Camera-type eye (tissue), 1 donor: ENCODE data around the gene KRTAP1-5. TPM values are rescaled to one million over a fixed set of nuclear protein-coding genes. Genes with fewer than 3 reads are reported as not detected.

ENCODE experiments used
- total RNA-seq: library from RNA; depleted of rRNA; stranded (reverse); fragments of >200 nt; gene quantifications from one replicate; pipeline ENCODE4 v1.2.3, GENCODE V29; 2014

KRTAP1-5 gene
- not detected for total RNA-seq

GRCh38 chr17:41026715-41027471 lies at the start of gene KRTAP1-5:
TSS of gene KRTAP1-5 (minus strand) at chr17:41027208. CDS start at chr17:41027155, 53 bp downstream.

GRCh38 chr17:41065829-41066624 lies 39.0 kb upstream of the KRTAP1-5 start, which contains the start of gene KRTAP2-4:
TSS of gene KRTAP2-4 (minus strand) at chr17:41065879. CDS start at chr17:41065845, 34 bp downstream.

GRCh38 chr17:41060052-41060604 lies 33.1 kb upstream of the KRTAP1-5 start, which contains the start of gene KRTAP2-3:
TSS of gene KRTAP2-3 (minus strand) at chr17:41060114. CDS start at chr17:41060050, 64 bp downstream.

GRCh38 chr17:41055130-41055529 lies 28.1 kb upstream of the KRTAP1-5 start, which contains the start of gene KRTAP2-2:
TSS of gene KRTAP2-2 (minus strand) at chr17:41055230. CDS start at chr17:41055211, 19 bp downstream.

GRCh38 chr17:41046735-41047465 lies 19.9 kb upstream of the KRTAP1-5 start, which contains the start of gene KRTAP2-1:
TSS of gene KRTAP2-1 (minus strand) at chr17:41047316. CDS start at chr17:41047267, 49 bp downstream.

GRCh38 chr17:41040783-41041571 lies 14.0 kb upstream of the KRTAP1-5 start, which contains the start of gene KRTAP1-1:
TSS of gene KRTAP1-1 (minus strand) at chr17:41041450. CDS start at chr17:41041397, 53 bp downstream.

GRCh38 chr17:41034346-41034935 lies 7.4 kb upstream of the KRTAP1-5 start, which contains the start of gene KRTAP1-3:
TSS of gene KRTAP1-3 (minus strand) at chr17:41034874. CDS start at chr17:41034821, 53 bp downstream.

GRCh38 chr17:41029633-41030245 lies 2.7 kb upstream of the KRTAP1-5 start, which contains the start of gene KRTAP1-4:
TSS of gene KRTAP1-4 (minus strand) at chr17:41030195. CDS start at chr17:41030078, 117 bp downstream.

GRCh38 chr17:41008811-41009210 lies 18.2 kb downstream of the KRTAP1-5 start, which contains the start of gene KRTAP3-1:
TSS of gene KRTAP3-1 (minus strand) at chr17:41009128. CDS start at chr17:41009074, 54 bp downstream.

GRCh38 chr17:40999563-40999962 lies 27.4 kb downstream of the KRTAP1-5 start, which contains the start of gene KRTAP3-2:
TSS of gene KRTAP3-2 (minus strand) at chr17:40999906. CDS start at chr17:40999853, 53 bp downstream.

GRCh38 chr17:40993839-40994238 lies 33.2 kb downstream of the KRTAP1-5 start, which contains the start of gene KRTAP3-3:
TSS of gene KRTAP3-3 (minus strand) at chr17:40994164. CDS start at chr17:40994097, 67 bp downstream.

GRCh38 chr17:40984226-40984625 lies 42.8 kb downstream of the KRTAP1-5 start, which contains the start of gene KRT40:
TSS of gene KRT40 (minus strand) at chr17:40984326. CDS start at chr17:40984273, 53 bp downstream.

Other genes starting within 250 kb of the KRTAP1-5 start
- 0.22 TPM for gene KRT27, start 244.7 kb downstream of the KRTAP1-5 start, total RNA-seq
- gene KRT28, start 227.2 kb downstream of the KRTAP1-5 start, total RNA-seq = 0.27 TPM
- 14.5 TPM for gene KRT10, start 204.6 kb downstream of the KRTAP1-5 start, total RNA-seq
- 50.0 TPM for gene KRT12, start 160.0 kb downstream of the KRTAP1-5 start, total RNA-seq
- gene KRT20, start 142.0 kb downstream of the KRTAP1-5 start, total RNA-seq = not detected
- gene KRT23, start 89.6 kb downstream of the KRTAP1-5 start, total RNA-seq = 9.0 TPM
- gene KRT39, start 60.3 kb downstream of the KRTAP1-5 start, total RNA-seq = 0.44 TPM
- 1.4 TPM for gene KRT40, start 42.9 kb downstream of the KRTAP1-5 start, total RNA-seq
- gene KRTAP3-3, start 33.0 kb downstream of the KRTAP1-5 start, total RNA-seq = not detected
- gene KRTAP3-2, start 27.3 kb downstream of the KRTAP1-5 start, total RNA-seq = not detected
- not detected for gene KRTAP3-1, start 18.1 kb downstream of the KRTAP1-5 start, total RNA-seq
- gene KRTAP1-4, start 3.0 kb upstream of the KRTAP1-5 start, total RNA-seq = not detected
- gene KRTAP1-3, start 7.7 kb upstream of the KRTAP1-5 start, total RNA-seq = not detected
- gene KRTAP1-1, start 14.2 kb upstream of the KRTAP1-5 start, total RNA-seq = not detected
- not detected for gene KRTAP2-1, start 20.1 kb upstream of the KRTAP1-5 start, total RNA-seq
- not detected for gene KRTAP2-2, start 28.0 kb upstream of the KRTAP1-5 start, total RNA-seq
- gene KRTAP2-3, start 32.9 kb upstream of the KRTAP1-5 start, total RNA-seq = not detected
- not detected for gene KRTAP2-4, start 38.7 kb upstream of the KRTAP1-5 start, total RNA-seq
- gene KRTAP4-7, start 56.9 kb upstream of the KRTAP1-5 start, total RNA-seq = not detected
- not detected for gene KRTAP4-8, start 70.9 kb upstream of the KRTAP1-5 start, total RNA-seq
- gene KRTAP4-16, start 75.0 kb upstream of the KRTAP1-5 start, total RNA-seq = not detected
- gene KRTAP4-9, start 78.2 kb upstream of the KRTAP1-5 start, total RNA-seq = not detected
- gene KRTAP4-11, start 91.2 kb upstream of the KRTAP1-5 start, total RNA-seq = not detected
- not detected for gene KRTAP4-12, start 97.0 kb upstream of the KRTAP1-5 start, total RNA-seq
- gene KRTAP4-6, start 113.3 kb upstream of the KRTAP1-5 start, total RNA-seq = not detected
- gene KRTAP4-5, start 122.6 kb upstream of the KRTAP1-5 start, total RNA-seq = not detected
- gene KRTAP4-4, start 133.5 kb upstream of the KRTAP1-5 start, total RNA-seq = not detected
- not detected for gene KRTAP4-3, start 141.0 kb upstream of the KRTAP1-5 start, total RNA-seq
- not detected for gene KRTAP4-2, start 151.0 kb upstream of the KRTAP1-5 start, total RNA-seq
- gene KRTAP4-1, start 157.7 kb upstream of the KRTAP1-5 start, total RNA-seq = not detected
- gene KRTAP9-1, start 162.7 kb upstream of the KRTAP1-5 start, total RNA-seq = not detected
- not detected for gene KRTAP9-2, start 199.4 kb upstream of the KRTAP1-5 start, total RNA-seq
- not detected for gene KRTAP9-3, start 205.2 kb upstream of the KRTAP1-5 start, total RNA-seq
- gene KRTAP9-8, start 210.8 kb upstream of the KRTAP1-5 start, total RNA-seq = 0.44 TPM
- gene KRTAP9-4, start 222.5 kb upstream of the KRTAP1-5 start, total RNA-seq = not detected
- gene KRTAP9-9, start 228.2 kb upstream of the KRTAP1-5 start, total RNA-seq = not detected
- gene KRTAP9-6, start 238.2 kb upstream of the KRTAP1-5 start, total RNA-seq = not detected
- not detected for gene KRTAP9-7, start 248.5 kb upstream of the KRTAP1-5 start, total RNA-seq